Esophagus squamous epithelium (tissue), 5 donors: Measurements from ENCODE around the gene TMEM30B. TPM values are rescaled to one million over a fixed set of nuclear protein-coding genes. Genes with fewer than 3 reads are reported as not detected.

Experiments
- DNase-seq: peaks from one replicate; lab custom pipeline; 2025; lab: John Stamatoyannopoulos, UW
- H3K27ac ChIP-seq, 4 donors: fragments of 200-600 bp; sonication (generic); one replicate each; pipeline ENCODE4 v1.5.1; 2016 to 2019; ENCODE audit warnings: mild to moderate bottlenecking in 1 of 4
- H3K27me3 ChIP-seq, 4 donors: fragments of 200-600 bp; sonication (generic); 1 replicate in 3 of 4; 2 replicates in 1 of 4; pipeline versions ENCODE4 v1.5.1 to v1.6.0; 2017 to 2021; ENCODE audit warnings: antibody characterized with exemption in 1 of 4
- H3K36me3 ChIP-seq, 3 donors: fragments of 200-600 bp; sonication (generic); one replicate each; pipeline ENCODE4 v1.5.1; 2016 to 2019
- H3K4me1 ChIP-seq, 3 donors: fragments of 200-600 bp; sonication (generic); one replicate each; pipeline ENCODE4 v1.5.1; 2017 to 2019
- H3K4me3 ChIP-seq, 4 donors: fragments of 200-600 bp; sonication (generic); 1 replicate in 3 of 4; 2 replicates in 1 of 4; pipeline ENCODE4 v1.5.1; 2016 to 2019; ENCODE audit warnings: mild to moderate bottlenecking in 2 of 4, moderate library complexity in 1 of 4
- H3K9me3 ChIP-seq, 3 donors: fragments of 200-600 bp; sonication (generic); one replicate each; pipeline ENCODE4 v1.5.1; 2016 to 2019
- CTCF ChIP-seq, 6 experiments: fragments of 450-650 bp in 4 of 6; fragments of 200-600 bp in 2 of 6; sonication (generic) in 2 of 6; IDR thresholded peaks; one replicate each; pipeline ENCODE4 v1.5.1; 2016 to 2019; ENCODE audit warnings: antibody characterized with exemption in 6 of 6, mild to moderate bottlenecking in 4 of 6, moderate library complexity in 4 of 6
- POLR2A ChIP-seq, 4 donors: fragments of 450-650 bp; IDR thresholded peaks; one replicate each; pipeline ENCODE4 v1.6.1; 2017; ENCODE audit warnings: antibody characterized with exemption in 4 of 4, mild to moderate bottlenecking in 4 of 4, moderate library complexity in 3 of 4
- WGBS, 2 donors: methylation state at CpG; one replicate each; pipeline ENCODE4 v1.1.5; 2018; 5-methylcytosine and 5-hydroxymethylcytosine counted together
- intact Hi-C: fragments of 100-400 bp; cut with DNase I; formaldehyde crosslinking; loops from one replicate; pipeline ENCODE4 v1.15.0; 2022
- total RNA-seq, 4 donors: library from RNA; depleted of rRNA; stranded (reverse); fragments of >200 nt; gene quantifications; one replicate each; pipeline ENCODE4 v1.1.0, GENCODE V29; 2016
- donor health status: DM: yes; HTN: yes; CAD: no.

The TMEM30B gene
- total RNA-seq, 4 donors from 2014 or later, result 18.5 to 35.9 (median 26.3) TPM

- intact Hi-C loops, result no loop called here
- no peaks in the 10 kb centered on the region for H3K27me3 ChIP-seq
- 35 to 52% methylated on average over 2 of the region's 2 CpGs for WGBS, 2 donors
Observed at GRCh38 chr14:61300209-61300608, 19.1 kb upstream of the TMEM30B start.

GRCh38 chr14:61298824-61299223 is 17.7 kb upstream of the TMEM30B start:
- intact Hi-C loops, result loop anchor here (10.0 kb wide), 2 partner anchors 156 to 536 kb away; no protein-coding TSS in a partner anchor
- no peak for DNase-seq
- 43 to 55% methylated on average over 3 of the region's 3 CpGs for WGBS, 2 donors
- TF ChIP-seq CTCF (IDR thresholded peaks at IDR 0.05), result no peak
- no peak for TF ChIP-seq POLR2A (IDR thresholded peaks at IDR 0.05)
- H3K36me3 ChIP-seq, result no peaks in the 10 kb centered on the region
- H3K9me3 ChIP-seq, result no peaks in the 10 kb centered on the region
- no peaks in the 10 kb centered on the region for H3K27me3 ChIP-seq
- peaks cover 0 to 8% (median 0%) of the 10 kb centered on the region in 3 donors for H3K4me1 ChIP-seq
- no peak overlapping the region for H3K27ac ChIP-seq
- H3K4me3 ChIP-seq, result no peak overlapping the region

More at GRCh38 chr14:61300209-61300608, 19.1 kb upstream of the TMEM30B start:
- Histone ChIP-seq H3K27ac (no peak overlapping the region), H3K4me1 (peaks cover 0 to 8% (median 0%) of the 10 kb centered on the region in 3 donors), H3K4me3 (no peak overlapping the region), H3K36me3 (no peaks in the 10 kb centered on the region), H3K9me3 (no peaks in the 10 kb centered on the region)
- no peak for DNase-seq
- TF ChIP-seq CTCF (IDR thresholded peaks at IDR 0.05) (no peak), POLR2A (IDR thresholded peaks at IDR 0.05) (no peak)

GRCh38 chr14:61297581-61297980 is 16.4 kb upstream of the TMEM30B start:
- intact Hi-C loops, result loop anchor here (10.0 kb wide), 2 partner anchors 157 to 537 kb away; no protein-coding TSS in a partner anchor
- H3K4me1 ChIP-seq, result peaks cover 0 to 8% (median 0%) of the 10 kb centered on the region in 3 donors
- no peak overlapping the region for H3K4me3 ChIP-seq
- no peak overlapping the region for H3K27ac ChIP-seq
- H3K27me3 ChIP-seq, result no peaks in the 10 kb centered on the region
- DNase-seq, result no peak
- H3K9me3 ChIP-seq, result no peaks in the 10 kb centered on the region
- no peaks in the 10 kb centered on the region for H3K36me3 ChIP-seq
- 88% methylated on average over 5 to 6 of the region's 6 CpGs for WGBS, 2 donors
- TF ChIP-seq POLR2A (IDR thresholded peaks at IDR 0.05) (no peak), CTCF (IDR thresholded peaks at IDR 0.05) (no peak)

GRCh38 chr14:61296719-61297502 is 15.8 kb upstream of the TMEM30B start:
- H3K4me3 ChIP-seq, result no peak overlapping the region
- H3K4me1 ChIP-seq, result peaks cover 0 to 8% (median 0%) of the 10 kb centered on the region in 3 donors
- H3K36me3 ChIP-seq, result no peaks in the 10 kb centered on the region
- intact Hi-C loops, result loop anchor here (10.0 kb wide), 2 partner anchors 158 to 538 kb away; no protein-coding TSS in a partner anchor
- 26 to 29% methylated on average over 2 of the region's 2 CpGs for WGBS, 2 donors
- no peaks in the 10 kb centered on the region for H3K9me3 ChIP-seq
- no peak for DNase-seq
- no peak overlapping the region for H3K27ac ChIP-seq
- H3K27me3 ChIP-seq, result no peaks in the 10 kb centered on the region
- TF ChIP-seq POLR2A (IDR thresholded peaks at IDR 0.05) (no peak), CTCF (IDR thresholded peaks at IDR 0.05) (peak in 5 of 6 experiments; percentile 44 to 77 (median 62))

- H3K9me3 ChIP-seq, result no peaks in the 10 kb centered on the region
- H3K4me1 ChIP-seq, result peaks cover 0 to 8% (median 0%) of the 10 kb centered on the region in 3 donors
- no peak overlapping the region for H3K4me3 ChIP-seq
- intact Hi-C loops, result loop anchor here (10.0 kb wide), 2 partner anchors 159 to 539 kb away; no protein-coding TSS in a partner anchor
- H3K36me3 ChIP-seq, result no peaks in the 10 kb centered on the region
- DNase-seq, result no peak
- TF ChIP-seq CTCF (IDR thresholded peaks at IDR 0.05) (no peak), POLR2A (IDR thresholded peaks at IDR 0.05) (no peak)
- 28 to 36% methylated on average over 3 of the region's 3 CpGs for WGBS, 2 donors
- H3K27me3 ChIP-seq, result no peaks in the 10 kb centered on the region
- H3K27ac ChIP-seq, result no peak overlapping the region
Observed at GRCh38 chr14:61296151-61296550, 15.0 kb upstream of the TMEM30B start.
